Hippocampal formation (tissue), 2 donors: ENCODE measurements around the gene CHRD.
"Not testable (repeated sequence)": the region's sequence is repeated elsewhere in the genome, so short reads cannot be mapped to it uniquely, and the experiment has no call there.

Experiments
- DNase-seq, 2 donors: peaks; one replicate each; lab custom pipeline; 2025; lab: John Stamatoyannopoulos, UW

The CHRD gene

DNA sequence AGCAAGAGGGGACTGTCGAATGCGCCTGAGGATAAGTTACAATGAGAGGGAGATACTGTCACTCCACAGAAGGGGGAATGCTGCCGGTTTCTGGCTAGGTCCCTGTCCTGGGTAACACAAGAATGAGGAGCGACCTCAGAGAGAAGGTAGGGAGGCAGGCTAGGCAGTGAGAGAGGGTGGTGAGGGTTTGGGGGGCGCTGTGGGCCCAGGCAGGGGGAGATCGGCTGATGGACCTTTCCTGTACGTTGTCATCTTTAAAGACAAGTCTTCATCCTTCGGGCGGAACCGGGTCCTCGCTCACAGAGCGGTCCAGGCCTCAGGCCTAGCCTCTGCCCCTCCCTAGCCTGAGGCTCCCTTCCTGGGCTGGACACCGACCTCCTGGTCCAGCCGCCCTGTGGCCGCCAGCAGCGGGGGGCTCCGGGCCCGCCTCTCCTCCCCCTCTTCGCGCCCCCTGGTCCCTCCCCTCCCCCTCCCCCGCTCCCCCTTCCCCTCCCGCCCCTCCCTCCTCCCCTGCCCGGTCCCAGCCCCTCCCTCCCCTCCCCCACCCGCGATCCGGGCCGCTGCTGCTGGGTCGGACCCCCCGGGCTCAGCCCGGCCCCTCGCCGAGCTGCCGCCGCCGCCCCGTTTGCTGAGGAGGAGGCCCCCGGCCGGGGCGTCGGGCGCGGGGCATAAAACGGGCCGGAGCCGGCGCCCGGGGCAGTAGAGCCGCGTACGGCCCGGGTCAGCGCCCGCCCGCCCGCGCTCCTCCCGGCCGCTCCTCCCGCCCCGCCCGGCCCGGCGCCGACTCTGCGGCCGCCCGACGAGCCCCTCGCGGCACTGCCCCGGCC is at the start of gene CHRD:
TSS of gene CHRD (plus strand) at position 697 of the 827 bp plus-strand sequence. CDS start 265 bp downstream, outside the sequence.
- no peak for DNase-seq

DNA sequence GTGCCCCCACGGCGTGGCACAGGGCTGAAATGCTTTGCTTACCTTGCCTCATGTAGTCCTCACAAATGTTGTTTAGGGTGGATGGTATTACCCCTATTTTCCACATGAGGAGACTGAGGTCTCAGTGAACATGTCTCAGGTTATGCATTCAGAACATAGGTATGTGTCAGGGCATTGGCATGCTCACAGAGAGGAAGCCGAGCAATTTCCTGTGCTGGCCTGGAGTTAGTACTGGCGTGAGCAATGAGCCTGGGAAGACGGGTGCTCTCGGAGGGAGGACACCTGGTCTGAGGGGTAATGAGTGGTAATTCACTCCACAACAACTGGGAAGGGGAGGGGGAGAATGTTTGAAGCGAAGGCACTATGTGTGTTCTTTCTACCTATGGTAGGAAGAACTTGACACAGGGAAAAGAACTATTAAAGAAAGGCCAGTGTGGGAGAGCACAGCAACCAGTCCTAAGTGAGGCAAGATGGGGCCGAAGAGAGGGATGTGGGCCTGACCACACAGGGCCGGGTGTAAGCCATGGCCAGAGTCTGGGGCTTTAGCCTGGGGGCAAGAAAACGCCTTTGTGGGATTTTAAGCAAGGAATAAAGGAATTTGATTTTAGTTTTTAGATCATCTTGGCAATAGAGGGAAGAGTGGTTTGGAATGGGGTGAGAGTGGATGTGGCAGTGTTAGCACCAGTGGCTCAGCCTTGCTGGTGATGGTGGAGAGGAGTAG is 47.3 kb upstream of the CHRD start:
- DNase-seq: no peak

DNA sequence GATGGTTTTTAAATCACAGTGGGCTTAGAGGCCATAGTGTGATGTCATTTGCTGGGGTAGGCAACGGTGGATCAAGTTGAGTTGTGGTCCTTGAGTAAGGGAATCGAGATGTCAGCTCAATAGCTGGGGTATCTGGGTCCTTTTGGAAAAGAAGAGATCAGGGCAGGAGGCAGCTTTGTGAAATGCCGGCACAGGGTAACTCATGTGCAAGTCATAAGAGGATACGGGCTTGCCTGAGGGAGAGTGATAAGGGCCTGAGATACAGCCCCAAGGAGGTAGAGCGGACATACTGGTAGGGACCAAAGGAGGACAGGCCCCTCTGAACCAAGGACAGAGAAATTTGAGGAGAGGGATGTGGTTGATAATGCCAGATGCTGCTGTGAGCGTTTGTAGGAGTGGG is 46.7 kb upstream of the CHRD start:
- no peak for DNase-seq

DNA sequence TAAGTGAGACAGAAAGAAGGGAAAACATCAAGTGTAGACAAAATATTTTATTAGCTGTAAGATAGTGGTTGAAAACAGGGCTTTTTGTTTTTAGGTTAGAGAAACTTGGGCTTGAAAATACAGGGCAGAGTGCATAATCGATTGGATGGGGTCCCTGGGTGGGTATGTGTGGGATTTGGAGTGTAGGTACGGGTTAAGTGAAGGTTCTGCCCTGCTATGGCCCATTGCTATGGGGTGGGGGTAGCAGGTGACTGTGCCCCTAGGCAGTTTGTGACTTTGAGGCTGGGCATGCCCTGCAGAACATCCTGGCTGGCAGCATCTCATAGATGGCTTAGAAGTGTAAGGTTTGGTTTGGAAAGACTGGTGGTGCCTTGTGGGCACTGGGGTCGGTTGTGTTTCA is 46.2 kb upstream of the CHRD start:
- DNase-seq: no peak

DNA sequence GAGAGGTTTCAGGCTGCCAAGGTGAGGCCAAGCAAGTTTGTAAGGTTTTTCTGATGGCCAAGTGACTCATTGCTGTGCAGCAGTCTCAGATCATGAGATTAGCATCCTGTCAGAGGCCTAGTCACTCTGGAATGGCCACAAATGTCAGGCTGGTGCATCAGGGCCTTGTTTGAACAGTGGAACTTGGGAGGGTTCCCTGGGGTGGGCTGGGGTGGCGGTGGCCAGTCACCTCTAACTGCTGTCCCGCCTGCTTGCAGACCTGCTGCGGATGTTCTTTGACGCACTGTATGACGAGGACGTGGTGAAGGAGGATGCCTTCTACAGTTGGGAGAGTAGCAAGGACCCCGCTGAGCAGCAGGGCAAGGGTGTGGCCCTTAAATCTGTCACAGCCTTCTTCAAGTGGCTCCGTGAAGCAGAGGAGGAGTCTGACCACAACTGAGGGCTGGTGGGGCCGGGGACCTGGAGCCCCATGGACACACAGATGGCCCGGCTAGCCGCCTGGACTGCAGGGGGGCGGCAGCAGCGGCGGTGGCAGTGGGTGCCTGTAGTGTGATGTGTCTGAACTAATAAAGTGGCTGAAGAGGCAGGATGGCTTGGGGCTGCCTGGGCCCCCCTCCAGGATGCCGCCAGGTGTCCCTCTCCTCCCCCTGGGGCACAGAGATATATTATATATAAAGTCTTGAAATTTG is 45.2 kb upstream of the CHRD start:
- no peak for DNase-seq

DNA sequence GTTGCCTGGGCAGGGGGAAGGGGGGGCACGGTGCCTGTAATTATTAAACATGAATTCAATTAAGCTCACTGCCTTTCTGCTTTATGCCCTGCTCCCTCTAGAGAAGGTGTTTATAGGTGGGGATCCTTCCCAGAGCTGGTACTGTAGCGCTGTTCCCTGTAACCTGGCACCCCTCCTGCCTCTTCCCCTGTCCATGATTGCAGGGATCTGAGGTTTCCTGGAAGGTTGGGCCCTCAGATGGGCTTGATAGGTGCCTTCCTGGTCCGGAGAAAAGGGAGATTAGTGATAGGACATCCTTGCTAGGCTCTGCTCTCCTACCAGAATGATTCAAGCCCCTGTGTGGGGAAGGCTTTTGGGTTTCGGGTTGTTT is 44.6 kb upstream of the CHRD start:
- no peak for DNase-seq

DNA sequence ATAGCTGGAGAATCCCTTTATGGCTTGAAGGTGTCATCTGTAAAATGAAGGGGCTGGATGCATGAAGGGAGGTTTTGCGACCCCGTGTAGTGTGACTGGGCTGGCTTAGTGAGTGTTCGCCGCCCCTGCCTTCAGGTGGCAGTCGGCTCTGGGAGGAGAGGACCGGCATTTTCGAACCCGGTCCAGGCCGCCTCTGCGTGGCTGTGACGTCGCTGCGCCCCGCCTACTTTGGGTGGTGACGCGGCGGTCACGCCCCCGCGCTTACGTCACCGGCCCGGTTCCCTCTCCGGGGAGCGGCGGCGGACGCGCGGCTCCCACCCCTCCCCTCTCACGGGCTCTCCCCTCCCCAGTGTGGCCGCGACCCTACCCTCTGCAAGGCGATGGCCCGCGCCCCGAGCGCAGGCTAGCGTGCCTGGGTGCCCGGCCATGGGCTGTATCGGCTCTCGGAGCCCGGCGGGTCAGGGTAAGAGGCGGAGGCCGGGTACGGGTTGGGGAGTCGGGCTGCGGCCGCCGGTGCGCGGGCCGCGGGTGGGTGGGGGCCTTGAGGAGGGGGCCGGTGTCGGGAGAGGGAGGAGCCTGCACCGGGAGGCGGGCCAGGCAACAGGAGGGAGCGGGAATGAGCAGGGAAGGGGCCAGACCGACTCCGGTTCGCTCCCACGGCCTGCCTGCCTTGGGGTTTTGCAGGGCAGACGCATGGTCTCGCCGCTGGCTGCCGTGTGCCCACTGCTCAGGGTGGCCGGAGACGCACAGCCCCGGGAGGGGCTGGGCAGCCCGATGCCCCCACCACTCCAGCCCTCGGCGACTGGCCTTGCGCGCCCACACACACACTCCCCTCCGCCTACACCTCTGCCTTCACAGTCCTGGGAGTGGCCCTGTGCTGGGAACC is 44.0 kb upstream of the CHRD start:
- peak; percentile 77 to 79 for DNase-seq

DNA sequence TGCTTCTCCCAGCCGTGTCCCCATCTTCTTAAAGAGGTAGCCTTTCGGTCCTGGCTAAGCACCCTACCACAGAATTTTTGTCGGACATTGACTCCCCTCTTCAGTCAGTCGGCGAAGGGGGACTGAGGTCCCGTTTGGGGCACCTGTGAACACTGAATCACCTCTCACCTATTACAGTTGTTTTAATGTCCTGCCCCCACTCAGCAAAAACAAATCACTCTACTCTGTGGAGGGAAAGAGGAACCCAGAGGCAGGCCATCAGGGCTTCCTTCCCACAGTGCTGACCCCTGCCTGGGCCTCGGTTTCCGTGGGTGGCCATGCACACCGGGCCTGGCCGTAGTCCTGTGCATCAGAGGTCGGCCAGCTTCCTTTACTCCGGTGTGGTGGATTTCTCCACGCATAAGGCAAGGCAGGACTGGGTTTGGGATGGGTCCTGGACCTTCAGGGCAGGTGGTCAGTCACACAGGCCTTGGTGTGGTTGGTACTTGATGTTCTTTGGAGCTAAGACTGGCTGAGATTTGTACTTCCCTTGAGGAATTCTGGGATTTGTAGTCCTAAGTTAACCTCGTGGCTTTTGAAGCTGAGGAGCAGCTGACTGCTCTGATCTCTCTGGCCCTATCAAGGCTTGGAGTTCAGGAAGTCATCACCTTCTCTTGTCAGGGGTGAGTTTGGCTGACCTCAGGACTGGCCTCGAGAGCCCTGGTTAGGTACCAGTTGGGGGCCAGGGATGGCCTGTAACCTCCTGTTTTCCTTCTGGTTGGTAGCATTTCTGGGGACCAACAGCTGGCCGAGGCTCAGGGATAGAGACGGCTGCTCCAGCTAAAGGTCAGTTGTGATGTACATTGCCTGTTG is 43.1 kb upstream of the CHRD start:
- DNase-seq: peak; percentile 59 to 63

DNA sequence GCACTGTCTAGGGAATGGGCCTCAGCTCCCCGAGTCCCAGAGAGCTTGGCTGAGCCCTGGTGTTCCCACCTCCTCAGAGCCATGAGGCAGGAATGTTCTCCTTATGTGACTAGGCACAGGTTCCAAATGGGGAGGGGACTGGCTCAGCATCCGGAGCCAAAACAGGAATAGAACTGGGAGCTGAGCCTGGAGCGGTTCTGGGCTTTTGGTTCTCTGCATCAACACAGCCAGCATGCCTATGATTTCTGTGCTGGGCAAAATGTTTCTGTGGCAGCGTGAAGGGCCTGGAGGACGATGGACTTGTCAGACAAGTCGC is 42.5 kb upstream of the CHRD start, which contains the start of gene FAM131A:
TSS of gene FAM131A (plus strand) at position 202 of the 316 bp plus-strand sequence. CDS start at position 233, 31 bp downstream.
- peak; percentile 53 to 81 for DNase-seq

DNA sequence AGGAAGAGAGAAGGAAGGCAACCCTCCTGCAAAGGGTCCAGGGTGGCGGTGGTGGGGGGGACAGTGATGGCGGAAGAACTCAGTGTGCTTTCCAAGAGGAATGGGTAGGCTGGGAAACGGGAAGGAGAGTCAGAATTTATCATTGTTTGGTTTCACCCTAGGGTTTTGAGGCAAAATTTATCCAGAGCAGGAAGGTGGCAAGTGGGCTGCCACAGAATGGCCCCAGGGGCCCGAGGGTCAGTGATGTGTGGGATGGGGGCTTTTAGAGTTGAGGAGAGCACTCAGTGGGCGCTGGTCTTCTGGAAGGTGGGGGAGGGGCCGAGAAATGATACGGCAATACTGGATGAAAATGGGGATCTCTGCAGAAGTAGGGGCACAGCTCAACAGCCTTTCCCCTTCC is 41.9 kb upstream of the CHRD start:
- no peak for DNase-seq

DNA sequence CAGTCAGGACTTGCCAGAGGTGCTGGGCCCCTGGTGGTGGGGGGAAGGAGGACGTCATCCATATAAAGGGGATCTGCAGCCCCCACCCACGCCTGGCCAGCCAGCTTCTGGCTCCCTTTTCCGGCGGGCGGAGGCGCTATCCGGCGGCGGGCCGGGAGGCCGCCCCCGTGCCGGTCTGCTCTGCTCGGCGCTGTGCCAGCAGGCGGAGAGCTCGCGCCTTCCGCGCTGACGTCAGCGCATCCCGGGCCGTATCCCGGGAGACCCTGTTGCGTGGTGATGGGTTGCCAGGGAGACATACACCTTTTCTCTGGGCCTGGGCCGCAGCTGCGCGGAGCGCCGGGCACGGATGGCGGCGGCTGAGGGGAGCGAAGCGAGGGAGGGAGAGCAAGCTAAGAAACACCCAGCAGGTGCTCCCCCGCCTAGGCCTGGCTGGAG is 41.3 kb upstream of the CHRD start:
- DNase-seq: peak; percentile 69 to 75

DNA sequence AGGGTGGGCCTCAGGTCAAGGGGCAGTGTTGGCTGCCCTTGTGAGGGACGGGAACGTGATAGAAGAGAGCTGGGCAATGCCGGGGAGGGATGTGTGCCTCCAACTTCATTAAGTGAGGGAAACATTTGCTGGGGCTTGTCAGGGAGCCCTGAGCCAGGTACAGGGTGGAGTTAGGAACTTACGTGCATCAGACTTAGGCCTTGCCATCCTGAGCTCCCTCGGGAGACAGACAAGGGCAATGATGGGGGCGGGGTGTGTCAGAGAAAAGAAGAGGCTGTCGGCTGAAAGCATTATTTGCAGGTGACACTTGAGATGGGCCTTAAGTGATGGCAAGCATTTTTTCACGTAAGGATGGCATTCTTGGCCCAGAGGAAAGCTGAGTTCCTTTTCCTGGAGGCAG is 40.9 kb upstream of the CHRD start:
- DNase-seq: no peak

DNA sequence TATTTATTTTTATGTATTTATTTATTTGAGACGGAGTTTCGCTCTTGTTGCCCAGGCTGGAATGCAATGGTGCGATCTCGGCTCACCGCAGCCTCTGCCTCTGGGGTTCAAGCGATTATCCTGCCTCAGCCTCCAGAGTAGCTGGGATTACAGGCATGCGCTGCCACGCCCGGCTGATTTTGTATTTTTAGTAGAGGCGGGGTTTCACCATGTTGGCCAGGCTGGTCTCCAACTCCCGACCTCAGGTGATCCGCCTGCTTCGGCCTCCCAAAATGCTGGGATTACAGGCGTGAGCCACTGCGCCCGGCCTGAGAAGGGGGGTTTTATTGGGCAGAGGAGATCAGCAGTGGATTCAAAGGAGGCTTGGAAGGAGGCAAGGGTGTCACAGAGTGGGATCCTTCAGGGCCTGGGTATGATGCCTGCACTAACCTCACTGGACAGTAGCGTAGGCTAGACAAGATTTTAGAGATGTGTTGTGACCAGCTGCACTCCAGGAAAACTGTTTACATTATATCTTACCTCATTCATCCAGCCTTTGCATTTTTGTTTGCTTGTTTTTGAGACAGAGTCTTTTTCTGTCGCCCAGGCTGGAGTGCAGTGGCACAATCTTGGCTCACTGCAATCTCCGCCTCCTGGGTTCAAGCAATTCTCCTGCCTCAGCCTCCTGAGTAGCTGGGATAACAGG is 40.3 kb upstream of the CHRD start:
- DNase-seq: not testable (repeated sequence)

DNA sequence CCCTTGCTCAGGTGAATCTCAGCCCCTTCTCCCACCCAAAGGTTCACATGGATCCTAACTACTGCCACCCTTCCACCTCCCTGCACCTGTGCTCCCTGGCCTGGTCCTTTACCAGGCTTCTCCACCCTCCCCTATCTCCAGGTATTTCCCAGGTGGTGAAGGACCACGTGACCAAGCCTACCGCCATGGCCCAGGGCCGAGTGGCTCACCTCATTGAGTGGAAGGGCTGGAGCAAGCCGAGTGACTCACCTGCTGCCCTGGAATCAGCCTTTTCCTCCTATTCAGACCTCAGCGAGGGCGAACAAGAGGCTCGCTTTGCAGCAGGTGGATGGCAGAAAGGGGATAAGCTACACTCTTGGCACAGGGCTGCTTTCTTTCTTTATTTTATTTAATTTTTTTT is 37.9 kb upstream of the CHRD start:
- no peak for DNase-seq

DNA sequence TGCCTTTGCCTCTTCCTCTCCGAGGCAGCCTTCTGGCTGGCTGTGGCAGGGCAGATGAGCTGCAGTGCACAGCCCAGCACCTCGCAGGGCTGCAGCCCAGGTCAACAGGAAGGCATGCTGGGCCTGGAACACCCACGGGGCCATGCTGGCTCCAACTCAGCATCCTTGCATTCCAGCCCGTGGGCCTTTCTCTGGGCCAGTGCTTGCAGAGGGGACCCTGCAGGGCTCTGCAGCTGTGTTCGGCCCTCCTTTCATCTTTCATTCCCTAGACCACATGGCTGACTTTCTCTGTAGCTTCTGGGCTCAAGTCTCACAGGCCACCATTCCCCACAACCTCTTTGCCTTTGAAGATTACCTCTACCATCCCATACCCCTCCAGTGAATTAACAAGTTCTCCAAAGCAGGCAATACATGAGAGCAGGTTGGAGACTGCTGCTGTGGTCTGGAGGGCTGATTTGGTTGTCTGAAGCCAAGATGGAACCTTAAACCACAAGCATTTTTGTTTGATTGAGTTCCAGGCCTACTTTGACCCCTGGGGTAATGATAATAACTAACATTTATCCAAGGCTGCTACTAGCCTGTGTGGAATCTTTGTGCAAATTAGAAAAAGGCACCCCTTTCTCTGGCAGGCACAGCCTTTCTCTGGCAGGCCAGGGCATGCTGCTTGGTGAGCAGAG is 36.5 kb upstream of the CHRD start:
- no peak for DNase-seq

DNA sequence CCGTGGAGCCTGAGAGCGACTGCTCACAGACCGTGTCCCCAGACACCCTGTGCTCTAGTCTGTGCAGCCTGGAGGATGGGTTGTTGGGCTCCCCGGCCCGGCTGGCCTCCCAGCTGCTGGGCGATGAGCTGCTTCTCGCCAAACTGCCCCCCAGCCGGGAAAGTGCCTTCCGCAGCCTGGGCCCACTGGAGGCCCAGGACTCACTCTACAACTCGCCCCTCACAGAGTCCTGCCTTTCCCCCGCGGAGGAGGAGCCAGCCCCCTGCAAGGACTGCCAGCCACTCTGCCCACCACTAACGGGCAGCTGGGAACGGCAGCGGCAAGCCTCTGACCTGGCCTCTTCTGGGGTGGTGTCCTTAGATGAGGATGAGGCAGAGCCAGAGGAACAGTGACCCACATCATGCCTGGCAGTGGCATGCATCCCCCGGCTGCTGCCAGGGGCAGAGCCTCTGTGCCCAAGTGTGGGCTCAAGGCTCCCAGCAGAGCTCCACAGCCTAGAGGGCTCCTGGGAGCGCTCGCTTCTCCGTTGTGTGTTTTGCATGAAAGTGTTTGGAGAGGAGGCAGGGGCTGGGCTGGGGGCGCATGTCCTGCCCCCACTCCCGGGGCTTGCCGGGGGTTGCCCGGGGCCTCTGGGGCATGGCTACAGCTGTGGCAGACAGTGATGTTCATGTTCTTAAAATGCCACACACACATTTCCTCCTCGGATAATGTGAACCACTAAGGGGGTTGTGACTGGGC is 35.1 kb upstream of the CHRD start:
- no peak for DNase-seq

DNA sequence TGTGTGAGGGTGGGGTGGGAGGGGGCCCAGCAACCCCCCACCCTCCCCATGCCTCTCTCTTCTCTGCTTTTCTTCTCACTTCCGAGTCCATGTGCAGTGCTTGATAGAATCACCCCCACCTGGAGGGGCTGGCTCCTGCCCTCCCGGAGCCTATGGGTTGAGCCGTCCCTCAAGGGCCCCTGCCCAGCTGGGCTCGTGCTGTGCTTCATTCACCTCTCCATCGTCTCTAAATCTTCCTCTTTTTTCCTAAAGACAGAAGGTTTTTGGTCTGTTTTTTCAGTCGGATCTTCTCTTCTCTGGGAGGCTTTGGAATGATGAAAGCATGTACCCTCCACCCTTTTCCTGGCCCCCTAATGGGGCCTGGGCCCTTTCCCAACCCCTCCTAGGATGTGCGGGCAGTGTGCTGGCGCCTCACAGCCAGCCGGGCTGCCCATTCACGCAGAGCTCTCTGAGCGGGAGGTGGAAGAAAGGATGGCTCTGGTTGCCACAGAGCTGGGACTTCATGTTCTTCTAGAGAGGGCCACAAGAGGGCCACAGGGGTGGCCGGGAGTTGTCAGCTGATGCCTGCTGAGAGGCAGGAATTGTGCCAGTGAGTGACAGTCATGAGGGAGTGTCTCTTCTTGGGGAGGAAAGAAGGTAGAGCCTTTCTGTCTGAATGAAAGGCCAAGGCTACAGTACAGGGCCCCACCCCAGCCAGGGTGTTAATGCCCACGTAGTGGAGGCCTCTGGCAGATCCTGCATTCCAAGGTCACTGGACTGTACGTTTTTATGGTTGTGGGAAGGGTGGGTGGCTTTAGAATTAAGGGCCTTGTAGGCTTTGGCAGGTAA is 34.3 kb upstream of the CHRD start:
- DNase-seq: peak; percentile 85 to 94
